Sigmoid colon (tissue), 7 donors: ENCODE measurements around the gene GOLGA2. TPM values are rescaled to one million over a fixed set of nuclear protein-coding genes. Genes with fewer than 3 reads are reported as not detected.

Experiments
- DNase-seq: peaks from one replicate; pipeline ENCODE4 v3.0.0-alpha.2; 2019
- H3K27ac ChIP-seq, 4 donors: fragments of 200-600 bp; sonication (generic); one replicate each; pipeline ENCODE4 v1.5.1; 2016 to 2019; ENCODE audit warnings: mild to moderate bottlenecking in 1 of 4
- H3K27me3 ChIP-seq, 3 donors: fragments of 200-600 bp; sonication (generic); one replicate each; pipeline ENCODE4 v1.5.1; 2019; ENCODE audit warnings: mild to moderate bottlenecking in 1 of 3
- H3K36me3 ChIP-seq, 4 donors: fragments of 200-600 bp; sonication (generic); one replicate each; pipeline ENCODE4 v1.5.1; 2016 to 2019
- H3K4me1 ChIP-seq, 4 donors: fragments of 200-600 bp; sonication (generic); one replicate each; pipeline ENCODE4 v1.5.1; 2017 to 2019
- H3K4me3 ChIP-seq, 4 donors: fragments of 200-600 bp; sonication (generic); one replicate each; pipeline ENCODE4 v1.5.1; 2017 to 2019; ENCODE audit warnings: mild to moderate bottlenecking in 2 of 4, moderate library complexity in 1 of 4
- H3K9me3 ChIP-seq, 4 donors: fragments of 200-600 bp in 3 of 4; sonication (generic) in 3 of 4; one replicate each; pipeline versions ENCODE4 v1.5.1 to v1.6.1; 2013 to 2019
- EP300 ChIP-seq, 4 donors: sonication (generic); formaldehyde crosslinking; IDR thresholded peaks; one replicate each; pipeline ENCODE4 v1.6.1; 2017; ENCODE audit warnings: antibody characterized with exemption in 4 of 4
- POLR2A ChIP-seq, 2 donors: fragments of 450-650 bp; IDR thresholded peaks; one replicate each; pipeline ENCODE4 v1.6.1; 2016; ENCODE audit warnings: antibody characterized with exemption in 2 of 2, mild to moderate bottlenecking in 2 of 2, moderate library complexity in 2 of 2
- POLR2AphosphoS5 ChIP-seq, 4 donors: sonication (generic); formaldehyde crosslinking; IDR thresholded peaks; one replicate each; pipeline ENCODE4 v1.6.1; 2017; ENCODE audit warnings: antibody characterized with exemption in 4 of 4
- WGBS, 2 donors: extraction: QIAGEN DNeasy Blood & Tissue Kit; methylation state at CpG; one replicate each; pipeline ENCODE4 v1.1.7; 2013; 5-methylcytosine and 5-hydroxymethylcytosine counted together
- intact Hi-C: fragments of 100-400 bp; cut with DNase I; formaldehyde crosslinking; loops from one replicate; pipeline ENCODE4 v1.15.1; 2023
- polyA plus RNA-seq, 3 donors: library from polyadenylated mRNA; stranded (reverse); fragments of 200-250 nt; gene quantifications; one replicate each; pipeline ENCODE4 v1.2.3, GENCODE V29; 2013
- total RNA-seq, 4 donors: library from RNA; depleted of rRNA; stranded (reverse); fragments of >200 nt; gene quantifications; one replicate each; pipeline ENCODE4 v1.1.0, GENCODE V29; 2016
- TF ChIP-seq, protein P1 (sequence below), 4 experiments: fragments of 450-650 bp in 3 of 4; fragments of 200-600 bp in 1 of 4; IDR thresholded peaks; one replicate each; pipeline ENCODE4 v1.5.1; 2016 to 2019; ENCODE audit warnings: antibody characterized with exemption in 4 of 4, mild to moderate bottlenecking in 3 of 4, moderate library complexity in 2 of 4
- donor health status: healthy with polysubstance abuse.
- donor health status: Bipolar disorder and iron deficiency.
- donor health status: healthy.

GOLGA2 gene
- total and polyA plus RNA-seq, 7 donors = 48.1 to 104 (median 82.7) TPM

DNA sequence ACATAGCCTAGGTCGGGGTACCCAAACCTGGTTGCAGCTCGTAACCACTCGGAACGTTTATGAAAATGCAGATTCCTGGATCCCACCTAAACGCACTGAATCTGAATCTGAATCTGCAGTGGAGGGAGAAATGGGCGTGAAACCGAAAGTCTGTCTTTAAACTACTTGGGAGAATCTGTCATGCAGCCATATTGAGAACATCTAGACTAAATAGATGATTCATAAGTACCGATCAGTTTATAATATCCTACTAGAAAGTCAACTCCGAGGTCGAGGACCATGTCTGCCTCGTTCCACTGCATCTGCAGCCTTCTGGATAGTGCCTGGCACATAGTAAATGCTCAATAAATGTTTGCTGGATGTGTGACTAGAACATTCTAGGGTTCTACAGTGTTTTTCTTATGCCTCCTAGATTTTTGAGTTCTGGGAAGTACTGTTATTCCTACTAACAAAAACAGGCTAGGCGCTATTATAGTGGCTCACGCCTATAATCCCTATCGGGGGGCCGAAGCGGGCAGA, 47.5 kb upstream of the GOLGA2 start:
- WGBS, 2 donors = 21 to 25% methylated on average over 16 of the region's 16 CpGs
- Histone ChIP-seq H3K9me3 (no peaks in the 10 kb centered on the region), H3K4me1 (peaks cover 0 to 27% (median 25%) of the 10 kb centered on the region in 4 donors), H3K4me3 (peak overlapping the region; percentile 63 to 97 (median 86)), H3K36me3 (peaks cover 8 to 42% (median 19%) of the 10 kb centered on the region in 4 donors), H3K27me3 (no peaks in the 10 kb centered on the region), H3K27ac (peak overlapping the region; percentile 85 to 90 (median 88))
- intact Hi-C loops = loop anchor here (2.0 to 5.0 kb wide), 2 partner anchors 18 to 46 kb away; partner anchors contain the start of genes GOLGA2, SLC27A4 and SWI5
- DNase-seq = no peak
- TF ChIP-seq POLR2AphosphoS5 (IDR thresholded peaks at IDR 0.05) = no peak
- TF ChIP-seq POLR2A (IDR thresholded peaks at IDR 0.05) = no peak
- TF ChIP-seq, protein P1, sequence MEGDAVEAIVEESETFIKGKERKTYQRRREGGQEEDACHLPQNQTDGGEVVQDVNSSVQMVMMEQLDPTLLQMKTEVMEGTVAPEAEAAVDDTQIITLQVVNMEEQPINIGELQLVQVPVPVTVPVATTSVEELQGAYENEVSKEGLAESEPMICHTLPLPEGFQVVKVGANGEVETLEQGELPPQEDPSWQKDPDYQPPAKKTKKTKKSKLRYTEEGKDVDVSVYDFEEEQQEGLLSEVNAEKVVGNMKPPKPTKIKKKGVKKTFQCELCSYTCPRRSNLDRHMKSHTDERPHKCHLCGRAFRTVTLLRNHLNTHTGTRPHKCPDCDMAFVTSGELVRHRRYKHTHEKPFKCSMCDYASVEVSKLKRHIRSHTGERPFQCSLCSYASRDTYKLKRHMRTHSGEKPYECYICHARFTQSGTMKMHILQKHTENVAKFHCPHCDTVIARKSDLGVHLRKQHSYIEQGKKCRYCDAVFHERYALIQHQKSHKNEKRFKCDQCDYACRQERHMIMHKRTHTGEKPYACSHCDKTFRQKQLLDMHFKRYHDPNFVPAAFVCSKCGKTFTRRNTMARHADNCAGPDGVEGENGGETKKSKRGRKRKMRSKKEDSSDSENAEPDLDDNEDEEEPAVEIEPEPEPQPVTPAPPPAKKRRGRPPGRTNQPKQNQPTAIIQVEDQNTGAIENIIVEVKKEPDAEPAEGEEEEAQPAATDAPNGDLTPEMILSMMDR (IDR thresholded peaks at IDR 0.05) = no peak
- no peak for TF ChIP-seq EP300 (IDR thresholded peaks at IDR 0.05)

DNA sequence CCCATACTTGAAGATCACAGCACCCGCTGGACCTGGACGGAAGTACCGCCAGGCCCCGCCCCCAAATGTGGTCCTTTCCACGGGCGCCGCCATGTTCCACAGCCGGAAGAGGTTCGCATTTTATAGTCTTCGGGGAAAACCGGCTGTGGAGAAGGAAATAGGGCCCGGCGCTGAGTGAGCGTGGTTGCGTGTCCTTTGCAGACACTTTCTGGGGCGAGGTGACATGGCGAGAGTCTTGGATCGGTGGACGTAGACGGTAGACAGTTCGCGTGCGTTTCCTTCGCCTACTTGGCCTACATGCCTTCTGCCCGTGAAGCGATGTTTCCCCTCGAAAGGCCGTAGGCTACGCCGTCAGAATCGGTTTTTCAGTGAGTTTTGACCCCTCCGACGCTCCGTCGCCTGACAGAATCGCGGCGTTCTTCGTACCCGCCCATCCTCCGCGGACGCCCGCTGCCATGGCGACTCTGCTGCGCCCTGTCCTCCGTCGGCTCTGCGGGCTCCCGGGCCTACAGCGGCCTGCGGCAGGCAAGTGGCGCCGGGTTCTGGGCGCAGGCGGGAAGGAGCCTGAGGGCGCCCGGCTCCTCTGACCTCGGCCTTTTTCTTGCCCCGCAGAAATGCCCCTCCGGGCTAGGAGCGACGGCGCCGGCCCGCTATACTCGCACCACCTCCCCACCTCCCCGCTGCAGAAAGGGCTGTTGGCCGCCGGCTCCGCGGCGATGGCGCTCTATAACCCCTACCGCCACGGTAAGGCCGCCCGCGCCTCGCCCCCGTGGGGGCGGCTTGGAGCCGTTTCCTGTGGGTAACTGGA, 46.8 kb upstream of the GOLGA2 start, which contains the start of the genes COQ4 and TRUB2:
Gene COQ4 (plus strand): TSS at position 436 of the 808 bp plus-strand sequence. CDS start 20 bp downstream, at position 456.
Gene TRUB2 (minus strand): TSS at position 44 of the 808 bp plus-strand sequence. CDS start 39 bp downstream, at position 5.
- Histone ChIP-seq H3K4me1 (peaks cover 0 to 27% (median 25%) of the 10 kb centered on the region in 4 donors), H3K9me3 (no peaks in the 10 kb centered on the region), H3K36me3 (peaks cover 8 to 42% (median 16%) of the 10 kb centered on the region in 4 donors), H3K27me3 (no peaks in the 10 kb centered on the region), H3K4me3 (peak within 1 kb of the TSS; percentile 63 to 97 (median 86)), H3K27ac (peak within 1 kb of the TSS; percentile 85 to 90 (median 88))
- intact Hi-C loops = loop anchor here (2.0 to 5.0 kb wide), 2 partner anchors 18 to 45 kb away; partner anchors contain the start of genes GOLGA2, SLC27A4 and SWI5
- DNase-seq = peak; percentile 97
- 0 to 1% methylated on average over 83 of the region's 83 CpGs for WGBS, 2 donors
- TF ChIP-seq POLR2AphosphoS5 (IDR thresholded peaks at IDR 0.05) (peak in 3 of 4 donors; percentile 64 to 69 (median 66)), EP300 (IDR thresholded peaks at IDR 0.05) (no peak)

DNA sequence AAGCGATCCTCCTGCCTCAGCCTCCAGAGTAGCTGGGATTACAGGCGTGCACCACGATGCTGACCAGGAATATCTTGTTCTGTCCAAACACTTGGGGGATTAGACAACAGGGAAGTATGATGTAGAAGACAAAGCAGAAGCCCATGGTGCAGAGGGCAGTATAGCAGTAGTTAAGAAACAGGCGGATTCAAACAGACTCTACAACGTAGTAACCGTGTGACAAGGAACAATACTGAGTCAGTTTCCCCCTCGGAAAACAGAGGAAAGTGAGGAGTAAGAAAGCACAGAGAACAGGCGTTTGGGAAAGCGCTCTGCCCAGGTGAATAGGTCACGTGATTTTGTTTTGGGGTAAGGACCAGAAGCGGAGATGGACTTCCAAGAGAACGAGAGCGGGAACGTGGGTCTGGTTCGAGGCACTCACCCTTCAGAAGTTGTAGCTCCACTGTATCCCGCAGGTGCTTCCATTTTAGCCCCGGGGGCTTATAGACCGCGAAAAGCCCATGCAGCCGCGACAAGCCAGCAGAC, 46.1 kb upstream of the GOLGA2 start:
- intact Hi-C loops = loop anchor here (2.0 to 5.0 kb wide), 2 partner anchors 19 to 45 kb away; partner anchors contain the start of genes GOLGA2, SLC27A4 and SWI5
- Histone ChIP-seq H3K27ac (peak overlapping the region; percentile 85 to 90 (median 88)), H3K9me3 (no peaks in the 10 kb centered on the region), H3K27me3 (no peaks in the 10 kb centered on the region), H3K4me1 (peaks cover 0 to 27% (median 25%) of the 10 kb centered on the region in 4 donors), H3K4me3 (peak overlapping the region; percentile 63 to 97 (median 86)), H3K36me3 (peaks cover 7 to 42% (median 14%) of the 10 kb centered on the region in 4 donors)
- 1 to 2% methylated on average over 21 of the region's 21 CpGs for WGBS, 2 donors
- no peak for DNase-seq
- TF ChIP-seq POLR2A (IDR thresholded peaks at IDR 0.05) (no peak), EP300 (IDR thresholded peaks at IDR 0.05) (no peak), POLR2AphosphoS5 (IDR thresholded peaks at IDR 0.05) (no peak)
- TF ChIP-seq, protein P1 (IDR thresholded peaks at IDR 0.05) = no peak

DNA sequence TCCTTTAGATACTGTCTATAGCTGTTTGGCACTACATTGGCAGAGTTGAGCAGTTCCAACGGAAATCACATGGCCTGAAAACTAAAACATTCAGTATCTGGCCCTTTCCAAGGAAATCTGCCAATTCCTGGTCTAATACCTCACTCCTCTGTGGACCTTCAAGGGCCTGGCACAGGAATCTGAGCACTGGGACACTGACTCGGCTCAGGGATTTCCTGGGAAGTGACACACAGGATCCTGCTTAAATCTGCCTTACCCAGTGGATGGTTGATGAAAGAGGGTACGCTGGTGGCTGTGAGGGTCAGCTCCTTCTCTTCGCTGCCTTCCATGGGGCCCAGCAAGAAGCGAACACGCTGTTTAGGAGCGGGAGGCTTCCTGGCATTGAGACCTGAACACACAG, 45.5 kb upstream of the GOLGA2 start:
- TF ChIP-seq POLR2AphosphoS5 (IDR thresholded peaks at IDR 0.05) = no peak
- no peak for TF ChIP-seq EP300 (IDR thresholded peaks at IDR 0.05)
- TF ChIP-seq, protein P1 (IDR thresholded peaks at IDR 0.05) = no peak
- TF ChIP-seq POLR2A (IDR thresholded peaks at IDR 0.05) = no peak
- H3K36me3 ChIP-seq = peaks cover 11 to 42% (median 14%) of the 10 kb centered on the region in 4 donors
- intact Hi-C loops = loop anchor here (5.0 kb wide), 1 partner anchor 44 kb away; the partner anchor contains the start of genes GOLGA2 and SWI5
- H3K4me1 ChIP-seq = peaks cover 0 to 27% (median 25%) of the 10 kb centered on the region in 4 donors
- WGBS, 2 donors = 87 to 88% methylated on average over 7 of the region's 7 CpGs
- no peak for DNase-seq
- H3K4me3 ChIP-seq = peak overlapping the region in 3 of 4 donors; percentile 81 to 97 (median 92)
- no peaks in the 10 kb centered on the region for H3K9me3 ChIP-seq
- no peaks in the 10 kb centered on the region for H3K27me3 ChIP-seq
- no peak overlapping the region for H3K27ac ChIP-seq
